ENCODE data around the gene NIPAL4.

DNA sequence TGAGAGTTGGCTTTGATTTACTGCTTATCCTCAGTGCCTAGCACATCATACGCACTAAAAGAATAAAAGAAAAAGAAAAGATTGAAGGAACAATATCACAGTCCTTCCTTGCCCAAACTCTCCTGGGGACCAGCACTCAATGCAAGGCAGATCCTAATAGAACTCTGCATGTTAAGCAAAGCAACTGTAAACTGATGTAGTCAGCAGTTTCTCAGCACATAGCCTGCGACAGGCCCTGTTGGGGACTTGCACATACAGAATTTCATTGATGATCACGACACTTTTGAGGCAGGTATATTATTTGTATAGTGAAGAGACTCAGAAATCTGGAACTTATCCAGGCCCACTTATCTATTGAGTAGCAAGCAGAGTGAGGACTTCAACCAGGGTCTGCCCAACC is 15.4 kb downstream of the NIPAL4 start:
- TF ChIP-seq, protein P1, sequence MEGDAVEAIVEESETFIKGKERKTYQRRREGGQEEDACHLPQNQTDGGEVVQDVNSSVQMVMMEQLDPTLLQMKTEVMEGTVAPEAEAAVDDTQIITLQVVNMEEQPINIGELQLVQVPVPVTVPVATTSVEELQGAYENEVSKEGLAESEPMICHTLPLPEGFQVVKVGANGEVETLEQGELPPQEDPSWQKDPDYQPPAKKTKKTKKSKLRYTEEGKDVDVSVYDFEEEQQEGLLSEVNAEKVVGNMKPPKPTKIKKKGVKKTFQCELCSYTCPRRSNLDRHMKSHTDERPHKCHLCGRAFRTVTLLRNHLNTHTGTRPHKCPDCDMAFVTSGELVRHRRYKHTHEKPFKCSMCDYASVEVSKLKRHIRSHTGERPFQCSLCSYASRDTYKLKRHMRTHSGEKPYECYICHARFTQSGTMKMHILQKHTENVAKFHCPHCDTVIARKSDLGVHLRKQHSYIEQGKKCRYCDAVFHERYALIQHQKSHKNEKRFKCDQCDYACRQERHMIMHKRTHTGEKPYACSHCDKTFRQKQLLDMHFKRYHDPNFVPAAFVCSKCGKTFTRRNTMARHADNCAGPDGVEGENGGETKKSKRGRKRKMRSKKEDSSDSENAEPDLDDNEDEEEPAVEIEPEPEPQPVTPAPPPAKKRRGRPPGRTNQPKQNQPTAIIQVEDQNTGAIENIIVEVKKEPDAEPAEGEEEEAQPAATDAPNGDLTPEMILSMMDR (conservative IDR thresholded peaks at IDR 0.05) = no peak
- no peak for TF ChIP-seq EZH2 (IDR thresholded peaks at IDR 0.05; ENCODE audit: low read depth)

Data from PC-9 (cell line).